Liver (tissue), 3 donors: ENCODE data around the gene C11orf58.

Experiments used
- ATF3 ChIP-seq: IDR thresholded peaks from 2 replicates; pipeline ENCODE4 v1.6.1; 2016; ENCODE audit warnings: antibody characterized with exemption
- EGR1 ChIP-seq, 2 donors: IDR thresholded peaks; 2 replicates each; pipeline ENCODE4 v1.6.1; 2016 to 2018; ENCODE audit warnings: antibody characterized with exemption in 2 of 2, low read depth in 2 of 2
- GABPA ChIP-seq, 2 donors: IDR thresholded peaks in 1 of 2; conservative IDR thresholded peaks in 1 of 2; 2 replicates each; pipeline ENCODE4 v1.6.1; 2016; ENCODE audit warnings: antibody characterized with exemption in 2 of 2, mild to moderate bottlenecking in 1 of 2, moderate library complexity in 1 of 2
- JUND ChIP-seq, 2 donors: IDR thresholded peaks; 2 replicates each; pipeline ENCODE4 v1.6.1; 2016; ENCODE audit warnings: antibody characterized with exemption in 2 of 2
- TAF1 ChIP-seq: conservative IDR thresholded peaks from 2 replicates; pipeline ENCODE4 v1.6.1; 2016; ENCODE audit warnings: antibody characterized with exemption, mild to moderate bottlenecking
- TF ChIP-seq, protein P1 (sequence below): fragments of 150-350 bp; IDR thresholded peaks from 2 replicates; pipeline ENCODE4 v1.5.1; 2017; ENCODE audit warnings: improper control_type of control experiment, low read depth, low read length; ENCODE audit not compliant: missing input control
- TF ChIP-seq, protein P2 (sequence below): IDR thresholded peaks from 2 replicates; pipeline ENCODE4 v1.6.1; 2016; ENCODE audit warnings: antibody characterized with exemption
- TF ChIP-seq, protein P3 (sequence below): IDR thresholded peaks from 2 replicates; pipeline ENCODE4 v1.6.1; 2016; ENCODE audit warnings: antibody characterized with exemption, mild to moderate bottlenecking
- donor health status: healthy.
- donor health status: healthy.

DNA sequence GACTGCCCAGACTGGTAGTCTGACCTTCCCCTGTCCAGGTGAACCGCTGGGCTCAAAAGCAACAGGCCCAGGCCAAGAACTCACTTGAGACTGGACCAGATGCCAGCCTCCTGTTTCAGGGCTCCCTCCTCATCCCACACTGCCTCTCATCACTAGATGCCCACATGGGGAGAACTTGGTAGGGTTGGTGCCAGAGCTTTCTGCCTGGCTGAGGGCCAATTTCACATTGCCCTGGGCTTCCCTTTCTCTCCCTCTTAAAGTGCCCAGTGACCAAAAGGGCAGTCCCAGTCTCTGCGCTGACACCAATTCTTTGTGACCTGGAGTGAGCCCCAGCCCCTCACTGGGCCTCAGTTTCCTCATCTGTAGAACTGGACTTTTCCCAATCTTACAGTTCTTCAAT is 41.7 kb downstream of the C11orf58 start:
- TF ChIP-seq ATF3 = no peak
- TF ChIP-seq, protein P1, sequence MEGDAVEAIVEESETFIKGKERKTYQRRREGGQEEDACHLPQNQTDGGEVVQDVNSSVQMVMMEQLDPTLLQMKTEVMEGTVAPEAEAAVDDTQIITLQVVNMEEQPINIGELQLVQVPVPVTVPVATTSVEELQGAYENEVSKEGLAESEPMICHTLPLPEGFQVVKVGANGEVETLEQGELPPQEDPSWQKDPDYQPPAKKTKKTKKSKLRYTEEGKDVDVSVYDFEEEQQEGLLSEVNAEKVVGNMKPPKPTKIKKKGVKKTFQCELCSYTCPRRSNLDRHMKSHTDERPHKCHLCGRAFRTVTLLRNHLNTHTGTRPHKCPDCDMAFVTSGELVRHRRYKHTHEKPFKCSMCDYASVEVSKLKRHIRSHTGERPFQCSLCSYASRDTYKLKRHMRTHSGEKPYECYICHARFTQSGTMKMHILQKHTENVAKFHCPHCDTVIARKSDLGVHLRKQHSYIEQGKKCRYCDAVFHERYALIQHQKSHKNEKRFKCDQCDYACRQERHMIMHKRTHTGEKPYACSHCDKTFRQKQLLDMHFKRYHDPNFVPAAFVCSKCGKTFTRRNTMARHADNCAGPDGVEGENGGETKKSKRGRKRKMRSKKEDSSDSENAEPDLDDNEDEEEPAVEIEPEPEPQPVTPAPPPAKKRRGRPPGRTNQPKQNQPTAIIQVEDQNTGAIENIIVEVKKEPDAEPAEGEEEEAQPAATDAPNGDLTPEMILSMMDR = no peak
- no peak for TF ChIP-seq EGR1 (IDR thresholded peaks at IDR 0.05; ENCODE audit: low read depth in 2 of 2)
- TF ChIP-seq, protein P2, sequence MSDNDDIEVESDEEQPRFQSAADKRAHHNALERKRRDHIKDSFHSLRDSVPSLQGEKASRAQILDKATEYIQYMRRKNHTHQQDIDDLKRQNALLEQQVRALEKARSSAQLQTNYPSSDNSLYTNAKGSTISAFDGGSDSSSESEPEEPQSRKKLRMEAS = no peak
- TF ChIP-seq JUND (IDR thresholded peaks at IDR 0.05) = no peak
- no peak for TF ChIP-seq GABPA (IDR thresholded peaks at IDR 0.05 in 1 of 2, conservative IDR thresholded peaks at IDR 0.05 in 1 of 2)
- TF ChIP-seq TAF1 = no peak
- TF ChIP-seq, protein P3, sequence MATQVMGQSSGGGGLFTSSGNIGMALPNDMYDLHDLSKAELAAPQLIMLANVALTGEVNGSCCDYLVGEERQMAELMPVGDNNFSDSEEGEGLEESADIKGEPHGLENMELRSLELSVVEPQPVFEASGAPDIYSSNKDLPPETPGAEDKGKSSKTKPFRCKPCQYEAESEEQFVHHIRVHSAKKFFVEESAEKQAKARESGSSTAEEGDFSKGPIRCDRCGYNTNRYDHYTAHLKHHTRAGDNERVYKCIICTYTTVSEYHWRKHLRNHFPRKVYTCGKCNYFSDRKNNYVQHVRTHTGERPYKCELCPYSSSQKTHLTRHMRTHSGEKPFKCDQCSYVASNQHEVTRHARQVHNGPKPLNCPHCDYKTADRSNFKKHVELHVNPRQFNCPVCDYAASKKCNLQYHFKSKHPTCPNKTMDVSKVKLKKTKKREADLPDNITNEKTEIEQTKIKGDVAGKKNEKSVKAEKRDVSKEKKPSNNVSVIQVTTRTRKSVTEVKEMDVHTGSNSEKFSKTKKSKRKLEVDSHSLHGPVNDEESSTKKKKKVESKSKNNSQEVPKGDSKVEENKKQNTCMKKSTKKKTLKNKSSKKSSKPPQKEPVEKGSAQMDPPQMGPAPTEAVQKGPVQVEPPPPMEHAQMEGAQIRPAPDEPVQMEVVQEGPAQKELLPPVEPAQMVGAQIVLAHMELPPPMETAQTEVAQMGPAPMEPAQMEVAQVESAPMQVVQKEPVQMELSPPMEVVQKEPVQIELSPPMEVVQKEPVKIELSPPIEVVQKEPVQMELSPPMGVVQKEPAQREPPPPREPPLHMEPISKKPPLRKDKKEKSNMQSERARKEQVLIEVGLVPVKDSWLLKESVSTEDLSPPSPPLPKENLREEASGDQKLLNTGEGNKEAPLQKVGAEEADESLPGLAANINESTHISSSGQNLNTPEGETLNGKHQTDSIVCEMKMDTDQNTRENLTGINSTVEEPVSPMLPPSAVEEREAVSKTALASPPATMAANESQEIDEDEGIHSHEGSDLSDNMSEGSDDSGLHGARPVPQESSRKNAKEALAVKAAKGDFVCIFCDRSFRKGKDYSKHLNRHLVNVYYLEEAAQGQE = no peak
